ENCODE data around the gene SAMSN1.
"Not testable (repeated sequence)": the region's sequence is repeated elsewhere in the genome, so short reads cannot be mapped to it uniquely, and the experiment has no call there.

SAMSN1 gene

GRCh38 chr21:14553422-14553821, 7.3 kb upstream of the SAMSN1 start:
- TF ChIP-seq, protein P1, sequence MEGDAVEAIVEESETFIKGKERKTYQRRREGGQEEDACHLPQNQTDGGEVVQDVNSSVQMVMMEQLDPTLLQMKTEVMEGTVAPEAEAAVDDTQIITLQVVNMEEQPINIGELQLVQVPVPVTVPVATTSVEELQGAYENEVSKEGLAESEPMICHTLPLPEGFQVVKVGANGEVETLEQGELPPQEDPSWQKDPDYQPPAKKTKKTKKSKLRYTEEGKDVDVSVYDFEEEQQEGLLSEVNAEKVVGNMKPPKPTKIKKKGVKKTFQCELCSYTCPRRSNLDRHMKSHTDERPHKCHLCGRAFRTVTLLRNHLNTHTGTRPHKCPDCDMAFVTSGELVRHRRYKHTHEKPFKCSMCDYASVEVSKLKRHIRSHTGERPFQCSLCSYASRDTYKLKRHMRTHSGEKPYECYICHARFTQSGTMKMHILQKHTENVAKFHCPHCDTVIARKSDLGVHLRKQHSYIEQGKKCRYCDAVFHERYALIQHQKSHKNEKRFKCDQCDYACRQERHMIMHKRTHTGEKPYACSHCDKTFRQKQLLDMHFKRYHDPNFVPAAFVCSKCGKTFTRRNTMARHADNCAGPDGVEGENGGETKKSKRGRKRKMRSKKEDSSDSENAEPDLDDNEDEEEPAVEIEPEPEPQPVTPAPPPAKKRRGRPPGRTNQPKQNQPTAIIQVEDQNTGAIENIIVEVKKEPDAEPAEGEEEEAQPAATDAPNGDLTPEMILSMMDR (IDR thresholded peaks at IDR 0.05; ENCODE audit: low read depth, low read length, missing control alignments) = no peak

DNA sequence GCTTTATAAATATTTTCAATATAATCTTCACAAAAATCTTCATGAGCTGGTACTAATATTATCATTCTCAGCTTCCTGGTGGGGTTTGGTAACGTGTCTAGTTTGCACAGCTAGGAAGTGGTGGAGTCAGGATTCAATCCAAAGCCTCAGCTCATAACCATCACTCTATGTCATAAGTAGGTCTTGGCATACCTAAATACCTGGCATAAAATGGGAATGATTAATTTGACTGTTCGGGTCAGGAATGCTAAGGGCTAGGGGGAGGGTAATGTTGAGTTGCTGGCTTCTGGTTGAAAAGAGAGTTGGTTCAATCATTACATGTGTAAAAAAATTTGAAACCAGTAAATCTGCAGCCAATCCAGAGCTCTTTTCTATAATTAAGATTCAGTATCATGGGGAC, 5.6 kb upstream of the SAMSN1 start:
- Histone ChIP-seq H3K27me3 (replicated peaks) (no peaks in the 10 kb centered on the region), H3K27ac (no peak overlapping the region), H3K4me3 (ENCODE audit: low read depth, low read length) (no peak overlapping the region), H3K36me3 (replicated peaks) (no peaks in the 10 kb centered on the region)
- in situ Hi-C loops (cut with HindIII; ENCODE audit: low pct_ligation_motif_present, low sequenced_read_pairs) = no loop called here
- TF ChIP-seq, protein P1 (IDR thresholded peaks at IDR 0.05; ENCODE audit: low read depth, low read length, missing control alignments) = no peak
- DNase-seq = no peak

More at GRCh38 chr21:14553422-14553821, 7.3 kb upstream of the SAMSN1 start:
- DNase-seq = no peak
- Histone ChIP-seq H3K27me3 (replicated peaks) (no peaks in the 10 kb centered on the region), H3K36me3 (replicated peaks) (no peaks in the 10 kb centered on the region), H3K27ac (no peak overlapping the region), H3K4me3 (ENCODE audit: low read depth, low read length) (no peak overlapping the region)
- in situ Hi-C loops (cut with HindIII; ENCODE audit: low pct_ligation_motif_present, low sequenced_read_pairs) = no loop called here

- no peak for DNase-seq
- H3K4me3 ChIP-seq (ENCODE audit: low read depth, low read length) = no peak overlapping the region
- no peaks in the 10 kb centered on the region for H3K27me3 ChIP-seq (replicated peaks)
- no peak overlapping the region for H3K27ac ChIP-seq
- TF ChIP-seq, protein P1 (IDR thresholded peaks at IDR 0.05; ENCODE audit: low read depth, low read length, missing control alignments) = no peak
- no peaks in the 10 kb centered on the region for H3K36me3 ChIP-seq (replicated peaks)
- in situ Hi-C loops (cut with HindIII; ENCODE audit: low pct_ligation_motif_present, low sequenced_read_pairs) = no loop called here
Observed at GRCh38 chr21:14550135-14550534, 4.0 kb upstream of the SAMSN1 start.

DNA sequence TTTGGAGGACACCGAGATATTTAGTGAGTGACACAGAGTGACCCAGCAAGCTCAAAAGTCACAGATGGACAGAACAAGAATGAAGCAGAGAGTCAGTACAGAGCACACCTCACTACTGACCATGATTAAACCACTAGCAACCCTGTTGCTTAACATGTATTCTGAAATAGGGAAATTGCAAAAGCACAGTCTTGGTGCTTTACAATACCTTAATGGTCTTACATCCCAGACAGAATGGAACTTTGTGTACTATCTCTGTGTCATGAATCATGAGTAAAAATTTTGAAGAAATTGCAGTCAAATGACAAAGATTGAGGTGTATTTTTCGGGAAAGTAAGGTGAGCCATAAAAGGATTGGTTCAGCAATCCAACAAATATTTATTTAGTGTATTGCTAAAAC, 2.7 kb upstream of the SAMSN1 start:
- DNase-seq = no peak
- in situ Hi-C loops (cut with HindIII; ENCODE audit: low pct_ligation_motif_present, low sequenced_read_pairs) = no loop called here
- Histone ChIP-seq H3K27me3 (replicated peaks) (no peaks in the 10 kb centered on the region), H3K4me3 (ENCODE audit: low read depth, low read length) (no peak overlapping the region), H3K36me3 (replicated peaks) (no peaks in the 10 kb centered on the region), H3K27ac (no peak overlapping the region)
- TF ChIP-seq, protein P1 (IDR thresholded peaks at IDR 0.05; ENCODE audit: low read depth, low read length, missing control alignments) = no peak

DNA sequence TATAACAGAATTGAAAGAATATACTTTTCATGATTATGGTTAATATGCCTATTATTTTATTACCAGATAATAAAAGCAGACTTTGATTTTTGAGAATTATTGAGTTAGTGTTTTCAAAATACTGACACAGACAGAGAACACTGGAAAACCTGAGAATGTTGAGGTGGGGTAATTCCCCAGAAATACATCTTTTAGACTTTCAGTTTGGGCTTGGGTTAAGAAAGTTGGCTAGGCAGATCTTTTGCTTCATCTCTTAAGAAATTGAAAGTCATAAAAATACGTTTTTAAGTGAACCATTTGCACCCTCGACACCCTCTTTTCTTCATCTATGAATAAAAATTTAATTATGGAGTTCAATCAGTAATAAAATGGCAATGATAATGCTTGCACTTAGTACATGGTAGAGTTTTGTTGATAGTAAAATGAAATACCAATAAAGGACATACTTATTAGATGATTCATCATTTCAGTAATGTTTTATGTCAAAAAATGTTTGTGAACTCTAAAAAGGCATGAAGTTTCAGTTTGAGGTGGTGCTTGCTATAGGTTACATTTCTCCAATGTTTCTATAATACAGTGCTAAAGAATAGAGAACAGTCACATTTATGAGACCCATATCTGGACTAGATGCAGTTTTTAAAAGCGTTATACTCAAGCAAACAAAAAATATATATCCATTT, 1.9 kb upstream of the SAMSN1 start:
- H3K27ac ChIP-seq = no peak overlapping the region
- no peaks in the 10 kb centered on the region for H3K27me3 ChIP-seq (replicated peaks)
- H3K4me3 ChIP-seq (ENCODE audit: low read depth, low read length) = no peak overlapping the region
- TF ChIP-seq, protein P1 (IDR thresholded peaks at IDR 0.05; ENCODE audit: low read depth, low read length, missing control alignments) = no peak
- DNase-seq = no peak
- in situ Hi-C loops (cut with HindIII; ENCODE audit: low pct_ligation_motif_present, low sequenced_read_pairs) = no loop called here
- no peaks in the 10 kb centered on the region for H3K36me3 ChIP-seq (replicated peaks)

GRCh38 chr21:14546719-14547118, 604 bp upstream of the SAMSN1 start:
- H3K36me3 ChIP-seq (replicated peaks); H3K27me3 ChIP-seq (replicated peaks); H3K4me3 ChIP-seq (ENCODE audit: low read depth, low read length); in situ Hi-C loops (cut with HindIII; ENCODE audit: low pct_ligation_motif_present, low sequenced_read_pairs); DNase-seq; H3K27ac ChIP-seq: not testable (repeated sequence)
